Measurements from ENCODE around the gene ELMO2. TPM values are rescaled to one million over a fixed set of nuclear protein-coding genes. Genes with fewer than 3 reads are reported as not detected.

Gene ELMO2
- total RNA-seq, 2 donors from 2014 or later = 35.0 to 37.6 TPM

GRCh38 chr20:46330831-46331371 is 75.5 kb downstream of the ELMO2 start:
- no peak overlapping the region for H3K4me3 ChIP-seq
- DNase-seq = no peak
- no peak for ATAC-seq
- intact Hi-C loops (cut with DNase I) = no loop called here
- TF ChIP-seq POLR2A (IDR thresholded peaks at IDR 0.05) (no peak), CTCF (IDR thresholded peaks at IDR 0.05) (no peak)
- H3K27me3 ChIP-seq = no peaks in the 10 kb centered on the region
- no peaks in the 10 kb centered on the region for H3K36me3 ChIP-seq (replicated peaks in 1 of 2; ENCODE audit: insufficient read depth in 1 of 2, low read depth in 2 of 2)
- 89 to 94% methylated on average over 13 of the region's 13 CpGs for WGBS, 2 donors
- no peak overlapping the region for H3K27ac ChIP-seq
- H3K9me3 ChIP-seq = no peaks in the 10 kb centered on the region
- H3K4me1 ChIP-seq = peaks cover 32% of the 10 kb centered on the region

- Histone ChIP-seq H3K36me3 (replicated peaks in 1 of 2; ENCODE audit: insufficient read depth in 1 of 2, low read depth in 2 of 2) (no peaks in the 10 kb centered on the region), H3K4me1 (peaks cover 32% of the 10 kb centered on the region), H3K9me3 (no peaks in the 10 kb centered on the region), H3K27me3 (peaks cover 0 to 1% of the 10 kb centered on the region in 2 donors), H3K27ac (no peak overlapping the region), H3K4me3 (no peak overlapping the region)
- ATAC-seq (peak; percentile 90), DNase-seq (peak; percentile 76 to 91 (median 89))
- WGBS, 2 donors = 19 to 30% methylated on average over 3 to 13 of the region's 13 CpGs
- intact Hi-C loops (cut with DNase I) = no loop called here
- no peak for TF ChIP-seq POLR2A (IDR thresholded peaks at IDR 0.05)
- TF ChIP-seq CTCF (IDR thresholded peaks at IDR 0.05) = no peak
These were observed 76.2 kb downstream of the ELMO2 start for GRCh38 chr20:46330072-46330763.

- peaks cover 0 to 3% of the 10 kb centered on the region in 2 donors for H3K27me3 ChIP-seq
- intact Hi-C loops (cut with DNase I) = no loop called here
- WGBS, 2 donors = 78 to 85% methylated on average over 12 to 16 of the region's 16 CpGs
These were observed 78.1 kb downstream of the ELMO2 start for GRCh38 chr20:46328200-46328882.

GRCh38 chr20:46327557-46327956 is 78.9 kb downstream of the ELMO2 start:
- peaks cover 32% of the 10 kb centered on the region for H3K4me1 ChIP-seq
- peaks cover 0 to 3% of the 10 kb centered on the region in 2 donors for H3K27me3 ChIP-seq
- 85 to 91% methylated on average over 6 of the region's 6 CpGs for WGBS, 2 donors
- no peak overlapping the region for H3K4me3 ChIP-seq
- no peaks in the 10 kb centered on the region for H3K9me3 ChIP-seq
- TF ChIP-seq POLR2A (IDR thresholded peaks at IDR 0.05) (no peak), CTCF (IDR thresholded peaks at IDR 0.05) (no peak)
- no peaks in the 10 kb centered on the region for H3K36me3 ChIP-seq (replicated peaks in 1 of 2; ENCODE audit: insufficient read depth in 1 of 2, low read depth in 2 of 2)
- DNase-seq (no peak), ATAC-seq (no peak)
- intact Hi-C loops (cut with DNase I) = no loop called here
- H3K27ac ChIP-seq = no peak overlapping the region

More at GRCh38 chr20:46328200-46328882, 78.1 kb downstream of the ELMO2 start:
- Histone ChIP-seq H3K4me1 (peaks cover 32% of the 10 kb centered on the region), H3K9me3 (no peaks in the 10 kb centered on the region), H3K27ac (no peak overlapping the region), H3K36me3 (replicated peaks in 1 of 2; ENCODE audit: insufficient read depth in 1 of 2, low read depth in 2 of 2) (no peaks in the 10 kb centered on the region), H3K4me3 (no peak overlapping the region)
- DNase-seq = no peak
- ATAC-seq = no peak
- TF ChIP-seq CTCF (IDR thresholded peaks at IDR 0.05) (no peak), POLR2A (IDR thresholded peaks at IDR 0.05) (no peak)
